BJ (cell line): ENCODE data around the gene CFC1. TPM values are rescaled to one million over a fixed set of nuclear protein-coding genes. Genes with fewer than 3 reads are reported as not detected.
"Not testable (repeated sequence)": the region's sequence is repeated elsewhere in the genome, so short reads cannot be mapped to it uniquely, and the experiment has no call there.

Experiments
- CTCF ChIA-PET: fragments of 350-600 bp; formaldehyde crosslinking; extraction: SDS; loops from one replicate; lab custom pipeline; 2021; ENCODE audit warnings: antibody characterized with exemption, inconsistent platforms; lab: Yijun Ruan, JAX
- POLR2A ChIA-PET: fragments of 300-600 bp; sonication (Branson Sonifier 250); formaldehyde crosslinking; extraction: SDS; loops from one replicate; lab custom pipeline; 2021; ENCODE audit warnings: antibody characterized with exemption; lab: Charles Lee
- DNase-seq: peaks from one replicate; pipeline ENCODE4 v3.0.0-alpha.2; 2011; ENCODE audit warnings: low read depth
- H3K27me3 ChIP-seq: 2 replicates; pipeline ENCODE4 v1.6.0; 2011; ENCODE audit warnings: low read length; ENCODE audit not compliant: control insufficient read depth, insufficient read depth
- H3K36me3 ChIP-seq: 2 replicates; pipeline ENCODE4 v1.5.1; 2011; ENCODE audit warnings: low read length; ENCODE audit not compliant: control insufficient read depth, insufficient read depth
- H3K4me3 ChIP-seq: 2 replicates; pipeline ENCODE4 v1.5.1; 2011; ENCODE audit warnings: low read depth, mild to moderate bottlenecking, control low read depth, low read length
- polyA plus RNA-seq: library from polyadenylated mRNA; depleted of rRNA; stranded (reverse); fragments of >200 nt; gene quantifications from 2 replicates; pipeline ENCODE4 v1.2.3, GENCODE V29; 2011

CFC1 gene
- polyA plus RNA-seq, 1 experiment = not detected

DNA sequence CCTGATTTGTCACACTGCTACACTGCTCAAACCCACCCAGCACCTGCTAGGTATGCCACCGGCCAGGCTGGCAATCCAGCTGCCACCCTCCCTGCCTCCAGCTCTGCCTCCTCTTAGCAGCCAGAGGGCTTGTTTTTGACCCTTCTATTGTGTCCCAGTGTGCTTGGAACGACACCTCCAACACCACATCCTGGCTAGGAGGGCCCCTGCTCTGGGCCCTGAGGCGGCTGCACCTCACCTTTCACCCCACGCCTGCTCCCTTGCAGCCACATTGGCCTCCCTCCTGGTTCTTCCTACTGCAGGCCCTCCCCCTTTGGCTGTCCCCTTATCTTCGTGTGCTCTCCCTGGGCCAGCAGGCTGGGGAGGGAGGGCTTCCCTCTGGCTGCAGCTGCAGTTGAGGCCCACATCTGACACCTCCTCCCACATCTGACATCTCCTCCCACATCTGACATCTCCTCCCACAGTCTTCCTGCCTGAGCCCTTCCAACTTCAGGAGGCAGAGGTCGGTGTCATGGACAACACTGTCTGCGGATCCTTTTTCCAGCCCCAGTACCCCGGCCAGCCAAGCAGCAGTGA, 23.1 kb downstream of the CFC1 start:
- H3K27me3 ChIP-seq, H3K36me3 ChIP-seq, POLR2A ChIA-PET, H3K4me3 ChIP-seq, CTCF ChIA-PET, DNase-seq: not testable (repeated sequence)

DNA sequence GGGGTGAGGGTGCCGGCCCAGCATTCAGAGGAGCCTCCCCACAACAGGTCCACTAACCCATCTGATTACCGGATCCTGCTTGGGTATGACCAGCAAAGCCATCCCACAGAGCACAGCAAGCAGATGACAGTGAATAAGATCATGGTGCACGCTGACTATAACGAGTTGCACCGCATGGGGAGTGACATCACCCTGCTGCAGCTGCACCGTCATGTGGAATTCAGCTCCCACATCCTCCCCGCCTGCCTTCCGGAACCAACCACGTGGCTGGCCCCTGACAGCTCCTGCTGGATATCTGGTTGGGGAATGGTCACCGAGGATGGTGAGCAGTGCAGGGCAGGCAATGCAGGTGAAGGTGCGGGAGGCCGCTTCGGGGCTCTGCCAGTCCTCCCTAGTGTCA, 25.1 kb downstream of the CFC1 start:
- CTCF ChIA-PET, POLR2A ChIA-PET, H3K36me3 ChIP-seq, H3K4me3 ChIP-seq, H3K27me3 ChIP-seq, DNase-seq: not testable (repeated sequence)

DNA sequence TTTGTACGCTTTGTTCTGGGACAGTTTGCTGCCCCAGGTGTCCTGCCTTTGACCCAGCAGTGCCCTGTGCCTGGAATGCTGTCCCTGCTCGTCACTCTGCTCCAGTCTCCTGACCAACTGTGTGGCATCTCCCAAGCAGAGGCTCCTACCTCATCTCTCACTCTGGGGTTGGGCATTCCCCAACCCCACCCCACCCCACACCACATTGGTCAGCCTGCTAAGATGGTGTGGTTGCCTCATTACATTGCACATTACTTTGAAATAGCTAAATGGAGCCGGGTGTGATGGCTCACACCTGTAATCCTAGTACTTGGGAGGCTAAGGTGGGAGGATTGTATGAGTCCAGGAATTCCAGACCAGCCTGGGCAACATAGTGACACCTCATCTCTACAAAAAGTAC, 27.4 kb downstream of the CFC1 start:
- H3K27me3 ChIP-seq, CTCF ChIA-PET, H3K4me3 ChIP-seq, H3K36me3 ChIP-seq, DNase-seq, POLR2A ChIA-PET: not testable (repeated sequence)

DNA sequence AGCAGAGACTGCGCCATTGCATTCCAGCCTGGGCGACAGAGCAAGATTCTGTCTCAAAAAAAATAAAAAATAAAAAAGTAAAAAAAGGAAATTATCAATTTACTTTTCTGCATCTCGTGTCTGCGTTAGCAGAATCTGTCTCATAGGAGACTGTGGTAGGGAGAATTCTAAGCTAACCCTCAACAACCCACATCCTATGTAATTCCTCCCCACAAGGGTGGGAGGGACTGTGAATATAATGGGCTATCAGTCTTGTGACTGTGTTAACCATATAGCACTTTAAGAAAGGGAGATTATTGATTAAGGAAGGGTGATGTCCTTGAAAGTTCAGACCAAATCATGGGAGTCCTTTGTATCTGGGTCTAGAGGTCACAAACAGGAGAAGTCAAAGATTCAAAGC, 33.2 kb downstream of the CFC1 start:
- H3K27me3 ChIP-seq, DNase-seq, POLR2A ChIA-PET, CTCF ChIA-PET, H3K36me3 ChIP-seq, H3K4me3 ChIP-seq: not testable (repeated sequence)

DNA sequence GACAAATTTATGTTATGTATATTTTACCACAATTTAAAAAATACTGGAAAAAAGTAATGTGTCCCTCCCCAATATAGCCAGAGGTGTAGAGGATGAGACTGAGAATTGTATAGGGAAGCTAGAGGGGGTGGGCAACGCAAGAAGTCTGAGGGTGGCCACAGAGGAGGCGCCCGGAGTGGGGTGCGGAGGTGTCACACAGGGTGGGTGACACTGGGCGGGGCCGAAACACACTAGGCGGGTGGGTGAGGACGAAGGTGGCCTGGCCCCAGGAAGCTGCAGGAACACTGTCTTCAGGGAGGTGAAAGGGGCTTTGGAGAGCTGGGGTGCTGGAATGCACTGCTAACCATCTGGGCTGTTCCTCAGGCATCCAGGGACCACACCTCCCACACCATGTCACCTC, 42.9 kb downstream of the CFC1 start:
- CTCF ChIA-PET, H3K27me3 ChIP-seq, DNase-seq, H3K4me3 ChIP-seq, POLR2A ChIA-PET, H3K36me3 ChIP-seq: not testable (repeated sequence)

DNA sequence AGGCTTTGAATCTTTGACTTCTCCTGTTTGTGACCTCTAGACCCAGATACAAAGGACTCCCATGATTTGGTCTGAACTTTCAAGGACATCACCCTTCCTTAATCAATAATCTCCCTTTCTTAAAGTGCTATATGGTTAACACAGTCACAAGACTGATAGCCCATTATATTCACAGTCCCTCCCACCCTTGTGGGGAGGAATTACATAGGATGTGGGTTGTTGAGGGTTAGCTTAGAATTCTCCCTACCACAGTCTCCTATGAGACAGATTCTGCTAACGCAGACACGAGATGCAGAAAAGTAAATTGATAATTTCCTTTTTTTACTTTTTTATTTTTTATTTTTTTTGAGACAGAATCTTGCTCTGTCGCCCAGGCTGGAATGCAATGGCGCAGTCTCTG, 45.2 kb downstream of the CFC1 start:
- CTCF ChIA-PET, H3K36me3 ChIP-seq, DNase-seq, H3K4me3 ChIP-seq, POLR2A ChIA-PET, H3K27me3 ChIP-seq: not testable (repeated sequence)

DNA sequence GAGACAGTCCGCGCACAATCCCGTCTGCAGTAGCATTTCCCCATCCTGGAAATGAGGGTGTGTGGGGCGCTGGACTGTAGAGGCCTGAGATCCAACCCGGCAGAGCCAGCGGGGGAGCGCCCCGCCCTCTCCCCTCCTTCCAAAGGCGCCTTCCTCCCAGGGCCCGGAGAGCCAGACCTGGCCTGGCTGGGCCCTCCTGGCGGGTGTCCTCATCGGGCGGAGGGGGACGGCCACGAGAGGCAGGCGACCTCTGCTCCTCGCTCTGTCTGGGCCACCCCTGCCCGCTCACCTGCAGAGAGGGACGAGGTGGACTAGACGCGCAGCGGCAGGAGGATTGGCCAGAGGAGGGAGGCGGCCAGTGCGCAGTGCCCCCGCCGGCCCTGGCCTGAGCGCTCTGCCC, 49.9 kb downstream of the CFC1 start:
- CTCF ChIA-PET, H3K36me3 ChIP-seq, POLR2A ChIA-PET, H3K4me3 ChIP-seq, DNase-seq, H3K27me3 ChIP-seq: not testable (repeated sequence)

DNA sequence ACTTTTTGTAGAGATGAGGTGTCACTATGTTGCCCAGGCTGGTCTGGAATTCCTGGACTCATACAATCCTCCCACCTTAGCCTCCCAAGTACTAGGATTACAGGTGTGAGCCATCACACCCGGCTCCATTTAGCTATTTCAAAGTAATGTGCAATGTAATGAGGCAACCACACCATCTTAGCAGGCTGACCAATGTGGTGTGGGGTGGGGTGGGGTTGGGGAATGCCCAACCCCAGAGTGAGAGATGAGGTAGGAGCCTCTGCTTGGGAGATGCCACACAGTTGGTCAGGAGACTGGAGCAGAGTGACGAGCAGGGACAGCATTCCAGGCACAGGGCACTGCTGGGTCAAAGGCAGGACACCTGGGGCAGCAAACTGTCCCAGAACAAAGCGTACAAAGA, 51.0 kb downstream of the CFC1 start:
- POLR2A ChIA-PET, DNase-seq, CTCF ChIA-PET, H3K4me3 ChIP-seq, H3K36me3 ChIP-seq, H3K27me3 ChIP-seq: not testable (repeated sequence)

DNA sequence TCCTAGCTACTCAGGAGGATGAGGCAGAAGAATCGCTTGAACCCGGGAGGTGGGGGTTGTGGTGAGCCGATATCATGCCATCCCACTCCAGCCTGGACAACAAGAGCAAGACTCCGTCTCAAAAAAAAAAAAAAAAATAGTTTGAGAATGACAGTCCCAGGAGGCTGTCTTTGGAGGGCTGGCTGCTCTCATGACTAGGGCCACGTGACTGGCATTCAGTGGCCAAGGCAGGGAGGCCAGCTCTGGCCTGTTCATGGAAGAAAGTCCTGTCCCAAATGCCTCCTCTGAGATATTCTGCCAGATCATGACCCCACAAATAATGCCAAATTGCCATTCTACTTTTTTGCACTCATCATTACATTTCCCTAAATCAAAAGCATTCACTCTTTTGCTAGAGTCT, 54.4 kb downstream of the CFC1 start:
- POLR2A ChIA-PET, CTCF ChIA-PET: not testable (repeated sequence)

DNA sequence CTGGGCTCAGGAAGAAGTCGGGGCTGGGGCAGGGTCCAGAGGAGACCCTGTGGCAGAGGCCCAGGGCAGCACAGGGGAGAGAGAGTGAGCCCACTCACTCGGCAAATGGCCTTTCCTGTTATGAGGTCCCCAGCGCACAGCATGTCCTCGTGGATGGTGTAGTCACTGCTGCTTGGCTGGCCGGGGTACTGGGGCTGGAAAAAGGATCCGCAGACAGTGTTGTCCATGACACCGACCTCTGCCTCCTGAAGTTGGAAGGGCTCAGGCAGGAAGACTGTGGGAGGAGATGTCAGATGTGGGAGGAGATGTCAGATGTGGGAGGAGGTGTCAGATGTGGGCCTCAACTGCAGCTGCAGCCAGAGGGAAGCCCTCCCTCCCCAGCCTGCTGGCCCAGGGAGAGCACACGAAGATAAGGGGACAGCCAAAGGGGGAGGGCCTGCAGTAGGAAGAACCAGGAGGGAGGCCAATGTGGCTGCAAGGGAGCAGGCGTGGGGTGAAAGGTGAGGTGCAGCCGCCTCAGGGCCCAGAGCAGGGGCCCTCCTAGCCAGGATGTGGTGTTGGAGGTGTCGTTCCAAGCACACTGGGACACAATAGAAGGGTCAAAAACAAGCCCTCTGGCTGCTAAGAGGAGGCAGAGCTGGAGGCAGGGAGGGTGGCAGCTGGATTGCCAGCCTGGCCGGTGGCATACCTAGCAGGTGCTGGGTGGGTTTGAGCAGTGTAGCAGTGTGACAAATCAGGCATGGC, 55.4 kb downstream of the CFC1 start:
- H3K27me3 ChIP-seq, DNase-seq, H3K4me3 ChIP-seq, CTCF ChIA-PET, POLR2A ChIA-PET, H3K36me3 ChIP-seq: not testable (repeated sequence)

More for the DNA sequence above, 54.4 kb downstream of the CFC1 start:
- not testable (repeated sequence) for H3K27me3 ChIP-seq, DNase-seq, H3K36me3 ChIP-seq, H3K4me3 ChIP-seq

DNA sequence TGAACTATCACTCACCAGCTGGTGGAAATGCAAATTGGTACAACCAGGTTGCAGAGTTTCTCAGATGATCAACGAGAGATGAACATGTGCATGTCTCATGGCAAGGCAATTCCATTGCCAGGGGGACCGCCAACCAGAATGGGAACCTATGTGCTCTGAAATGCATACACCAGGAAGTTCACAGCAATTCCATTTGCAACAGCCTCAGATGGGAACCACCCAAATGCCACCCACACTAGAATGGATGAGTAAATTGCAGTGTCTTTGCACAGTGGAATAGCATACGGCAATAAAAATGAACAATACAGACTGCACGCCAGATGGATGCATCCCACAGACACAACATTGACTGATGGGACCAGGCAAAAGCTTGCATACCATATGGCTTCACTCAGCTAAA, 56.6 kb downstream of the CFC1 start:
- H3K4me3 ChIP-seq, DNase-seq, H3K36me3 ChIP-seq, POLR2A ChIA-PET, CTCF ChIA-PET, H3K27me3 ChIP-seq: not testable (repeated sequence)
